ENCODE data around the gene LIN7C.
A peak's percentile ranks its signal among the peaks of the same experiment; 100 is the strongest.

Gene LIN7C

DNA sequence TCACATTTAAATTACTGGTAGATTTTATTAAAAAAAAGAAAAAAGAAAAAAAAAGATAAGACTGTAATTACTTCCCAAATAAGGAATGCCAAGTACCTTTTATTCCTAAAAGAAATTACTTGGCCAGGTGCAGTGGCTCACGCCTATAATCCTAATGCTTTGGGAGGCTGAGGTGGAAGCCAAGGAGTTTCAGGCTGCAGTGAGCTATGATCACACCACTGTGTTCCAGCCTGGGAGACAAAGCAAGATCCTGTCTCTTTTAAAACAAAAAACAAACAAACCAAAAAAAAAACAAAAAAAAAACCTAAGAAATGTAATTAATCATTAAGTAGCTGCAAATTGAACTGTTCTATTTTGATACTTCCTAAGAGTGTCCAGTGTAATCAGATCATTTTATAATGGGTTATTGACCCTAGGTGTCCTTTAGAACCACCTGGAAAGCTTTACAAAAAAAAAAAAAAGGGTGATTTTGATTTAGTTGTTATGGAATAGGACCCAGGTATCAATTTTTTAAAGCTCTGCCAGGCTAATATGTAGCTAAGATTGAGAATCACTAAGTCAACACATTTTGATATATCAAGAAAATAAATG, 10.8 kb downstream of the LIN7C start:
- Mint-ChIP-seq H3K9me3 (ENCODE audit: low read depth) (no peaks in the 10 kb centered on the region), H3K36me3 (no peaks in the 10 kb centered on the region), H3K4me3 (no peak overlapping the region), H3K27me3 (no peaks in the 10 kb centered on the region), H3K4me1 (ENCODE audit: low read depth) (peaks cover 19% of the 10 kb centered on the region), H3K27ac (no peak overlapping the region)

DNA sequence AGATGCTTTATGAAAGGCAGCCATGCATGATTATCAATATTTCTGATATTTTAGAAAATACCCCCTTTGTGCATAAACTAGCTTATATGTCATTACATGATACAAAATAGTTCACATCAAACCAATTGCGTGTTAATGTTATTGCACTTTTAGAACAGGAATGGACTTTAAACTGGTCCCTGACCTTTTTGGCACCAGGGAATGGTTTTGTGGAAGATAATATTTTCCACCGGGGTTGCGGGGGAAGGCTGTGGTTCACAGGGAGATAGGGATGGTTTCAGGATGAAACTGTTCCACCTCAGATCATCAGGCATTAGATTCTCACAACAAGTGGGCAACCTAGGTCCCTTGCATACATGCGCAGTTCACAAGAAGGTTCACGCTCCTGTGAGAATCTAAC, 17.5 kb downstream of the LIN7C start:
- Mint-ChIP-seq H3K4me3 (no peak overlapping the region), H3K9me3 (ENCODE audit: low read depth) (no peaks in the 10 kb centered on the region), H3K27me3 (no peaks in the 10 kb centered on the region), H3K27ac (no peak overlapping the region), H3K36me3 (no peaks in the 10 kb centered on the region), H3K4me1 (ENCODE audit: low read depth) (no peaks in the 10 kb centered on the region)

DNA sequence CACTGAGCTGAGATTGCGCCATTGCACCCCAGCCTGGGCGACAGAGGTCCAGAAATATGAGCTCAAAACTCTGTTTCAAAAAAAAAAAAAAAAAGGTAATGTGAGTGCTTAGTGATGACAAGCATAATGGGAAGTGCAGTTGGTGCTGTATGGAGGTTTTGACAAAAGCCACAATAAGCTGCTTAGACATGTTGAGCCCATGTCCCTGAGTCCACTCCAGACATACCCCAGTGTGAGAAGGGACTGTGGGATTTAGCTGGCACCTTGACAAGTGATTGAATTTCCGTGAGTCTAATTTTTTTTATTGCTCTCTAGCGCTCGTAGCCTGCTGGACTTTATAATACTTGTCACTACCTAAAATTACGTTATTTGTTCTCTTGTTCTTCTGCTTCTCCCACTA, 18.9 kb downstream of the LIN7C start:
- Mint-ChIP-seq H3K27me3 (no peaks in the 10 kb centered on the region), H3K9me3 (ENCODE audit: low read depth) (no peaks in the 10 kb centered on the region), H3K4me3 (no peak overlapping the region), H3K36me3 (no peaks in the 10 kb centered on the region), H3K27ac (no peak overlapping the region), H3K4me1 (ENCODE audit: low read depth) (no peaks in the 10 kb centered on the region)

DNA sequence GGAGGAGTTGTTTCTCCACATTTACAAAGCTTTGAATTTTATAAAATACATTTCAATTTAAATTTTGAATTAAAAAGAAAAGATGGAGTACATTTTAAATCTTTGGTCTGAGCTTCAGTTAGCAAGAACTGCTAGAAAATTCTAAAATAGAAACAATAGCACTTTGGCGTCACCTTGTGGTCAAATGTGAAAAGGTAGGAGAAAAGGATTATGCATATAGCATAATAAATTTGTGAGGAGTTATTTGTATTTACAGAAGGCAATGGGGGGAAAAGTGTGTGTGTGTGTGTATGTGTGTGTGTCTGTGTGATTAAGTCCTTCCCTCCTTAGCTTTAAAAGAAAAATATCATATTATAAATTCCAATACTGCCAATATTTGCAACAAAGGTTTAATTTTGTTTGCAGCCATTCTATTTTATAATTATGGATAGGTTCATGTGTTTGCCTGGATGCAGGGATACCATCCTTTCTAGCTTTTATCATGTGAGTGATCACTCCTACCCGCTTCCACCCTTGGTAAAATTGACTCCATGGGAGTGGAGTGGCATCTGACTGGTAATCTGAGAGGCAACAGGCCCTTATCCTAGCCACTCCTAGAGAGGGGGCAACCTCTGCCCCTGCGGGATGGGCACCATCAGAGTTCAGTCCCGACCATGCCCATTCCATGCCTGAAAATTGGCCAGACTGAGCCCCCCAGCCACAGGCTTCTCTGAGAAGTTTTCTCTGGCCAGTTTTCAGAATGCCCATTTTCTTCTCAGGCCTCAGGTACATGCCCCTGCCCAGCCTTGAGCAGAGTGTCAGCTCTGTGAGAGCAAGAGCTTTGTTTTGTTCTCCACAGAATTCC, 20.4 kb downstream of the LIN7C start:
- no peaks in the 10 kb centered on the region for H3K36me3 Mint-ChIP-seq
- H3K27me3 Mint-ChIP-seq: no peaks in the 10 kb centered on the region
- H3K27ac Mint-ChIP-seq: no peak overlapping the region
- no peaks in the 10 kb centered on the region for H3K4me1 Mint-ChIP-seq (ENCODE audit: low read depth)
- no peak overlapping the region for H3K4me3 Mint-ChIP-seq
- no peaks in the 10 kb centered on the region for H3K9me3 Mint-ChIP-seq (ENCODE audit: low read depth)

DNA sequence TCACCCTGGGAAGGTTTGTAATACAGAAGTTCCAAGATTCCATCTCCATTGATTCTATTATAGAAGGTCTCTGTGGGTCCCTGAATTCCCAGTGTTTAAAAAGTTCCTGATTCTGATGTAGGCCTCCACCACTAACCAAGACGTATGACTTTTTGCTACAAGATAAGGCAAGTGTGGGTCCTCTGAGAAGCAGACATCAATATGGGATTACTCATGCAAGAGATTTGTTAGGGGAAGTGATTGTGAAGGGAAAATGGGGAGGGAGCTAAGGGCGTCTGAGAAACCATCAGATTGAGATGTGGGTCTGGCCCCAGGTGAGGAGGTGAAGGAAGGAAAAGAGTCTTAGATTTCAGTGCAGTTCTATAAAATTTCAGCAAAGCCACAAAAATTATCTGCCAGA, 23.8 kb downstream of the LIN7C start:
- Mint-ChIP-seq H3K4me3 (no peak overlapping the region), H3K27ac (no peak overlapping the region), H3K27me3 (no peaks in the 10 kb centered on the region), H3K4me1 (ENCODE audit: low read depth) (no peaks in the 10 kb centered on the region), H3K9me3 (ENCODE audit: low read depth) (no peaks in the 10 kb centered on the region), H3K36me3 (no peaks in the 10 kb centered on the region)

DNA sequence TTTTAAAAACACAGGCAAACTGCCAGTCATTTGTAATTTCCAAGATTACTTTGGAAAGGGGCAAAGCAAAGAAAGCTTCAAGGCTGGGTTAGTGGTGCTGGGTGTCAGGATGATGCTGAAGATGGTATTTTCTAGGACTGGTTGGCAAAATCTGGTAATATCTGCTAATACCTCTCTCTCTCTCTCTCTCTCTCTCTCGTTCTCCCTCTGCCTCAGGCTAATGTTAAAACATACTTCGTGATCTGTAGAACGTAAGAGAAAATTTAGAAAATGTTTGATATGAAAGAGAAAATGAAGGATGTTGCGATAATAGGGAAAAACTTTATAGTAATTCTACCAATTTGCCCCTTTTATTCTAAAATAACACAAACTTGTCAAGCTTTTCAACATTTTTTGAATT, 24.6 kb downstream of the LIN7C start:
- Mint-ChIP-seq H3K27ac (no peak overlapping the region), H3K4me1 (ENCODE audit: low read depth) (no peaks in the 10 kb centered on the region), H3K4me3 (no peak overlapping the region), H3K9me3 (ENCODE audit: low read depth) (no peaks in the 10 kb centered on the region), H3K36me3 (no peaks in the 10 kb centered on the region), H3K27me3 (no peaks in the 10 kb centered on the region)

DNA sequence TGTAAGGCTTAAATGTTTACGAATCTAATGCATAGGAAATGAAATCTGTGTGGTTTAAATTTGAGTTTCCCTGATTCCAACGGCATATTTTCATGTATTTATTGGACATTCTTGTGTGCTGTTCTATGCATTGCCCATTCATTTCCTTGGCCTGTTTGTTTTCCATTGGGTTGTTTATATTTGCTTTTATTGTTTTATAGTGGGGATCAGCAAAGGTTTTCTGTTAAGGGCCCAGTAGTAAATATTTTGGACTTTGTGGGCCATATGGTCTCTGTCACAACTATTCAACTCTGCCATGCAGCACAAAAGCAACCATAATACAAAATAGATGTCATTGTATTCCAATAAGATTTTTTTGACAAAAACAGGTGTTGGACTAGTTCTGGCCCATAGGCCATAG, 28.7 kb downstream of the LIN7C start:
- H3K27me3 Mint-ChIP-seq: no peaks in the 10 kb centered on the region
- H3K4me1 Mint-ChIP-seq (ENCODE audit: low read depth): peaks cover 6% of the 10 kb centered on the region
- H3K36me3 Mint-ChIP-seq: no peaks in the 10 kb centered on the region
- no peak overlapping the region for H3K4me3 Mint-ChIP-seq
- H3K27ac Mint-ChIP-seq: no peak overlapping the region
- no peaks in the 10 kb centered on the region for H3K9me3 Mint-ChIP-seq (ENCODE audit: low read depth)

DNA sequence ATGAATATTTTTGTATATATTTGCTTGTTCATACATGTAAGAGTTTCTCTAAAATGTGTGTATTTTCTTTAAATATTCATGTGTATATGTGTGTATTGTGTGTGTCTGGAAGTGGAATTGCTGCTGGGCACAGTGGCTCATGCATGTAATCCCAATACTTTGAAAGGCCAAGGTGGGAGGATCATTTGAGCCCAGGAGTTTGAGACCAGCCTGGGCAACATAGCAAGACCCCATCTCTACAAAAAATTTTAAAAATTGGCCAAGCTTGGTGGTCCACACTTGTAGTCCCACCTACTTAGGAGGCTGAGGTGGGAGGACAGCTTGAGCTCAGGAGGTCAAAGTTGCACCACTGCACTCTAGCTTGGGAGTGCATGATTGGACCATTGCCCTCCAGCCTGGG, 29.3 kb downstream of the LIN7C start:
- no peaks in the 10 kb centered on the region for H3K27me3 Mint-ChIP-seq
- no peak overlapping the region for H3K27ac Mint-ChIP-seq
- no peak overlapping the region for H3K4me3 Mint-ChIP-seq
- no peaks in the 10 kb centered on the region for H3K9me3 Mint-ChIP-seq (ENCODE audit: low read depth)
- H3K36me3 Mint-ChIP-seq: no peaks in the 10 kb centered on the region
- H3K4me1 Mint-ChIP-seq (ENCODE audit: low read depth): peaks cover 9% of the 10 kb centered on the region

DNA sequence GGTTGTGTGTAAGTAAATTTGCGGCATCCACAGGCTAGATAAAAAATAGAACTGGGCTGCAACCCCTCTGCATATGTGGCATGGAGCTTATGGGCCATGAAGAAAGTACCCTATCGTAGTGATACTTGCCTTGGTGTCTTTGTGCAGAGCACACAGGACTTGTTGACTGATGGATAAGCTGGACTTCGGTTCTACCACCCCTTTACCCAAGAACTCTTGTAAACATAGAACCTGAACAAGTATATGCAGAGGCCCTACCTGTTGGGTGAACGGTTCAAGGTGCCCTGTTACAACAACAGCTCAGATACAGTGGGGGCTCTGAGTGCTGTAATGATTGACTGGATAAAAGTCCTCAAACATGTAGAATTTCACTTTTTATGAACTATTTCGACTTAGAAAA, 30.9 kb downstream of the LIN7C start:
- Mint-ChIP-seq H3K9me3 (ENCODE audit: low read depth) (no peaks in the 10 kb centered on the region), H3K4me1 (ENCODE audit: low read depth) (peaks cover 19% of the 10 kb centered on the region), H3K4me3 (no peak overlapping the region), H3K36me3 (no peaks in the 10 kb centered on the region), H3K27ac (no peak overlapping the region), H3K27me3 (peaks cover 3% of the 10 kb centered on the region)

DNA sequence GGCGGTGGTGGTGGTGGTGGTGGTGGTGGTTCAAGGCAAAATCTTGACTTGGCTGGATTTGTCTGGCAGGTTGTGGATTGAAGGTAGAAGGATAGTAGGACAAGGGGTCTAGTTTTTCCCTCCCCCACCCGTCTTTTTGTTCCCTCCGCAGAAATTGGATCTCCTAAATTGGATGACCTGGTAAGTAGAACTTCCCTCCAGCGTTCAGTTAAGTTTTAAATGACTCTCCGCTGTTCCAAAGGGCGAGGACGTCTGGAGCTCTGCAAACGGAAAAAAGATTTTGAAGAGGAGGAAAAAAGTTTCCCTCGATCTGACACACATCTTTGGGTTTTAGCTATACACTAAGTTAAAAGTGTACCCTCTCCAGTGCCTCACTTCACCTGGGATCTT, 33.6 kb downstream of the LIN7C start:
- Mint-ChIP-seq H3K9me3 (ENCODE audit: low read depth) (no peaks in the 10 kb centered on the region), H3K27me3 (peaks cover 4% of the 10 kb centered on the region), H3K4me3 (peak overlapping the region; percentile 97), H3K27ac (no peak overlapping the region), H3K4me1 (ENCODE audit: low read depth) (peaks cover 20% of the 10 kb centered on the region), H3K36me3 (no peaks in the 10 kb centered on the region)

DNA sequence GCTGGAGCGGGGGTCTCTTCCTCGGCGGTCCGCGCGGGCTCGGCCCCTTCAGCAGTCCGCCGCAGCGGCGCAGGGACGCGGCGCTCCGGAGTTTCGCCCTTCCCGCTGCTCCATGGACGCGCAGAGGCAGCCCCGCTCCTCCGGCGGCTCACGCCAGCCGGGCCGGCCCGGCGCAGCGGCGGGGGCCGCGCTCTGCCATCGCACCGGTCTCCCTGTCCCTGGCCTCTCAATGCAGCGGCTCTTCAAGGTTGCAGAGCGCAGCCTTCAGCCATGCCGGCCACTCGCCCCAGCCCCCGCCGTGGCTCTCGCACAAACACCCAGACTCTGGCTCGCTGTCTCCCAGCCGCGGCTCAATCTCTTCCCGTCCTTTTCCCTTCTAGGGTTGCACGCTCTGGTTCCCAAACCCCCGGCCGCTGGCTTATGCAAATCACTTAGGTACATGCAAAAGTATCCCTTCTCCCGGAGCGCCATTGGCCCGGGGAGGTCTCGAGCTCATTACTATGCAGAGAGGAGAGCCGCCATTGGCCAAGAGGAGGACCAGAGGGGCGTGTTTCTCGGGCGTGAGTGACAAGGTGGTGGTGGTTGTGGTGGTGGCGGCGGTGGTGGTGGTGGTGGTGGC, 34.1 kb downstream of the LIN7C start, which contains the start of gene LGR4:
TSS of gene LGR4 (minus strand) at position 393 of the 619 bp plus-strand sequence. CDS start 488 bp downstream, outside the sequence.
- H3K4me1 Mint-ChIP-seq (ENCODE audit: low read depth): peaks cover 20% of the 10 kb centered on the region
- no peaks in the 10 kb centered on the region for H3K36me3 Mint-ChIP-seq
- peak within 1 kb of the TSS; percentile 52 for H3K27ac Mint-ChIP-seq
- peak within 1 kb of the TSS; percentile 97 for H3K4me3 Mint-ChIP-seq
- peaks cover 8% of the 10 kb centered on the region for H3K27me3 Mint-ChIP-seq
- no peaks in the 10 kb centered on the region for H3K9me3 Mint-ChIP-seq (ENCODE audit: low read depth)

DNA sequence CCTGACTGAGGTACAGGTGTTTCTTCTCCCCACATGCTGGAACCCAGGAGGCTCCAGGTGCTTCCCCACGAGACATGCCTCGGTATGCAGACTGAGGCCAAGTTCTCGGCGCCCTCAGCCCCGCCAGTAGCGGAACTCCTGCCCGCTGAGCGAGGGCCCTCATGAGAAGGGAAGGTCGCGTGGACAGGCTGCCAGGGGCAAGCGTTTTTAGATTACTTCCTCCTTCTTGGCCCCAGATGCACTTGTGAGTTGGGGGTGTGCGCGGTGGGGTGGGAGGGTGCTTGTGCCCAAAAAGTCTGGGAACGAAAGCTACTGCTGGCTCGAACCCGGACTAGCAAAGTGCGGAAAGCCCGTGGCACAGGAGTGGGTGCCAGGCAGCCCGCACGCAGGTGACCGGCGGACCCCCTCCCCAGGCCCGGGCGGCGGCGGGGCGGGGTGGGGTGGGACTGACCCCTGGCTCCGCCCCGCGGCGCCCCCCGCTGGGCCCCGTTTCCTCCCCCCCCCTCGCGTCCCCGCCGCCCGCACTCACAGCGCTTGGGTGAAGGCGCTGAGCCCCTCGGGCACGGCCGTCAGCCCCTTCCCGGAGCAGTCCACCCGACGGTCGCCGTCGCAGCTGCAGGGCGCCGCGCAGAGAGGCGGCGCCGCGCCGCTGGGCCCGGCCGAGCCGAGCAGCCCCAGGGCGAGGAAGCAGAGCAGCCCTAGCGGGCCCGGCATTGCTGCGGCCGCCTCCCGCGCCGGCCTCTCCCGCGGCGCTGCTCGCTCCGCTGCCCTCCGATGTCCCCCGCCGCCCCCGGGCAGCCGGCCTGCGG, 34.8 kb downstream of the LIN7C start:
- Mint-ChIP-seq H3K27ac (no peak overlapping the region), H3K9me3 (ENCODE audit: low read depth) (no peaks in the 10 kb centered on the region), H3K4me1 (ENCODE audit: low read depth) (peaks cover 20% of the 10 kb centered on the region), H3K36me3 (no peaks in the 10 kb centered on the region), H3K27me3 (peaks cover 8% of the 10 kb centered on the region), H3K4me3 (peak overlapping the region; percentile 86)

DNA sequence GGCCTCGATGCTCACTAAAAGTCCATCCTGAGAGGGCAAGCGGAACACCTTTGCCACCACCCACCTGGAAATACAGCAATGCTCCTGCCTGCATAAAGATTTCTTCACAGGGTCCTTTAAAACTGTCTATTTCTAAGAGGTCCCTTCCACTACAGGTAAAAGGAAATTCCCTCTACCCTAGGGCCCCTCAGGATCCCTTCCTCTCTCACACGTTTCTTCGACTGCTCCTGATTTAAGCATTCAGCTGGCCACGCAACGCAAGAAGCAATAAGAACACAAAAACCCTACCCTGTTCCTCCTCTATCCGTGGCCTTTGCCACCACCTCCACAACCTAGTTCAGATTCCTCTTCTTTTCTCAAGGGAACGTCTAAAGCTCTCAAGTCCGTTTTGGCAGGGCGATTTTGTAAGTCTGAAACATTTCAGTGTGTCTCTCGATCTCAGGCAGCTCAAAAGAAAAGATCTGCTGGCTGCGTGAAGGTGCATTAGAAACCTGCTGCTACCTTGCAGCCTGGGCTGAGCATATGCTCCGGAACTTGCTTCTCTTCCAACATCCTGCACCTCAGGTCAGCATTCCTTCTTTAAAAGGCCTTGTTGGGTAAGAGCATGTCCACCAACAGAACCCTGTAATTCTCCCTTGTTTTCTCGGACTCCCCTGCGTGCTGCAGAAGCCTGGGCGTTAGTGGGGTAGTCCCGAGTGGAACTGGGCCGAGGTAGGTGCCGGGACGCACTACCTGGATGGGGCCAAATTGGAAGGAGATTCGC, 35.6 kb downstream of the LIN7C start:
- H3K4me3 Mint-ChIP-seq: peak overlapping the region; percentile 86
- no peak overlapping the region for H3K27ac Mint-ChIP-seq
- no peaks in the 10 kb centered on the region for H3K9me3 Mint-ChIP-seq (ENCODE audit: low read depth)
- peaks cover 10% of the 10 kb centered on the region for H3K27me3 Mint-ChIP-seq
- peaks cover 20% of the 10 kb centered on the region for H3K4me1 Mint-ChIP-seq (ENCODE audit: low read depth)
- H3K36me3 Mint-ChIP-seq: no peaks in the 10 kb centered on the region

DNA sequence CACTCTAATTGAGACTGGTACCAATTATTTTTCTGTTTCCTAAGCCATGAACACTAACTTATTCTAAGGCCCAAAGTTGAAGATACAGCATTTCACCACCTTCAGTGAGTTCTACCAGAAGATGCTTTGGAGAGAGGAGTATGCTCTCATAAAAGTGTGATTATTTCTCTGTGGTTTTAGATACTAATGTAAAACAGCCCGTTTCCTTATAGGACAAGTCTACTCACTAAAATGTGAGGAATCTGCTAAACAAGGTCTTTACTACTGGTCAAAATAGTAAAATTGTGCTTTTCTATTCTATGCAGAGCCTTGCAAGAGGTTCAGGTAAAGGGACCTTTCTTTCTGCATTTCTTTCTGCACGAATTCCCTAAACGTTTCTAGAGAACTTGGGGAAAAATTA, 36.4 kb downstream of the LIN7C start:
- Mint-ChIP-seq H3K36me3 (no peaks in the 10 kb centered on the region), H3K4me1 (ENCODE audit: low read depth) (peaks cover 20% of the 10 kb centered on the region), H3K27ac (no peak overlapping the region), H3K27me3 (peaks cover 14% of the 10 kb centered on the region), H3K4me3 (peak overlapping the region; percentile 86), H3K9me3 (ENCODE audit: low read depth) (no peaks in the 10 kb centered on the region)
